Stimulated activated CD8-positive, alpha-beta memory T cell treated with anti-CD3 and anti-CD28 coated beads, Interleukin-15, amount 100 ng/mL, for 24 hours (primary cell): ENCODE results near the gene AGT.
"Not testable (repeated sequence)": the region's sequence is repeated elsewhere in the genome, so short reads cannot be mapped to it uniquely, and the experiment has no call there.

Experiments used
- DNase-seq: peaks from one replicate; pipeline ENCODE4 v3.0.0-alpha.2; 2020; ENCODE audit warnings: low read depth

The AGT gene

GRCh38 chr1:230743899-230744298 is 30.0 kb upstream of the AGT start:
- no peak for DNase-seq

GRCh38 chr1:230739564-230740290 is 25.8 kb upstream of the AGT start:
- no peak for DNase-seq

- DNase-seq, result no peak
Observed at GRCh38 chr1:230737622-230738262, 23.8 kb upstream of the AGT start.

DNA sequence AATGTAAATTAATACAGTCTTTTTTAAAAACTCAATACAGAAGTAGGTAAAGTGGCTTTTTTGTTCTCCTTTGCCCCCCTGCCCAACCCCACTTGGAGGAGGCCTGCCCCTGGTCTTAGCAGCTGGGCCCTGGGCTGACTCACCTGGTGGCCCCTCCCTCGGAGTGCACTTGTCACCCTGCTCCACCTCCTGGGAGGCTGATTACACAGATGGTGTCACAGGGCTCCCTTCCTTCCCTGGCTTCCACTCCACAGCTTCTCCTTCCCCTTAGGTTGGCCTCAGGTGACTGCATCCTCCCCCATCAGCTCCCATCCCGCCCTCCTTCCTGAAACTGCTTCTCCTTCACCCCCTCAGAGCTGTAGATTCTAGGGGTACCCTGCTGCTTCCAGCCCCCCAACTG is 21.5 kb upstream of the AGT start:
- no peak for DNase-seq

DNA sequence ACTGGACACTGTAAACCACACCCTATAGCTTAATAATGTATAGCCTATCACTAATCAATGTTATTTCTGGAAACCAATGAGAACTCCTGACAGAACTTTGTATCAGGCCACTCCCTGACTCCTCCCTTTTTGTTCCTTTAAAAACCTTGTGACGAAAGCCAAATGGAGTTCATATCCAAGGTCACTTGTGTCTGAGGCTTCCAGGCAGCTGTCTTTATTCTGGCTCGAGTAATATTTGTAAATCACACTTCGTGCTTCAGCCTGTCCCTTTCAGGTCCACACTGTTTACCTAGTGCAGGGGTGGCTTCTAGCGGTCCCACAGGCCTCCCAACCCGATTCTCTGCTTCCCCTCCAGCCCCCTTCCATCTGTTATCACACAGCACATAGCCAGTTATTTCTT is 17.1 kb upstream of the AGT start:
- DNase-seq, result no peak

- no peak for DNase-seq
Observed at GRCh38 chr1:230728710-230729392, 14.9 kb upstream of the AGT start.

- DNase-seq, result no peak
Observed at GRCh38 chr1:230725256-230726012, 11.5 kb upstream of the AGT start.

- DNase-seq, result not testable (repeated sequence)
Observed at GRCh38 chr1:230721849-230722522, 8.1 kb upstream of the AGT start.

DNA sequence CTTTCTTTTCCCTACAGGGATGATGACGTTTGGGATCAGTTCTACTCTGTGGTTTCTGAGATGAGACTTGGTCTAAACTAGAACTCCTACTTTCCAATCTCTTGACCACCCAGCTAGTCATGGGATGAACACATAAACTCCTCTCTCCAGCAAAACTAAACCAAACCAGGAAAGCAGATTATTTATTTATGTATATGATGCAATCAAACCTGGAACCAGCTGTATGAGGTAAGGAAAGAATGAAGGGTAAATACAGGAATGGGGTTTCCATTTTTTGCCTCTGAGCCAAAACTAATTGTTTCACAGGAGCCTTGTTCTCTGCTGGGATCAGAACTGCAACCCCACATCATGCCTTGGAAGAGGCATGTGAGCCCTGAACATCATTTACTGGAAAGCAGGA is 3.3 kb upstream of the AGT start:
- no peak for DNase-seq

- not testable (repeated sequence) for DNase-seq
Observed at GRCh38 chr1:230716453-230716852, 2.5 kb upstream of the AGT start.

GRCh38 chr1:230715510-230715909 is 1.6 kb upstream of the AGT start:
- no peak for DNase-seq

DNA sequence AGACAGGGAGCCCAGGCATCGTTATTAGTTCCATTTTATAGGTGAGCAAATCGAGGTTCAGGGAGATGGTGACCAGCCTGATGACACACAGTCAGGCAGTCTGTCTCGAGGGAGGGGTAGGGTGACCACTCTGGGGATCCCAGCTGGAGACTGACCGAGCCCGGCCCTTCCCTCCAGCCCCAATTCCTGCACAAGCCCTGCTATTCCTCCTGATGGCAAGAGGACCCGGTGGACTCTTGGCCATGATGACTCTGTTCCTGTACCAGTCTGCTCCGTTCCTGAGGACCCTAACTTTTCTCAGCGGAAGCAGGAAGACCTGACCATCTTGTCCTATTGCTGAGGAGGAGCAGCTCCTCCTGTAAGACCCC is 391 bp downstream of the AGT start:
- DNase-seq, result no peak

DNA sequence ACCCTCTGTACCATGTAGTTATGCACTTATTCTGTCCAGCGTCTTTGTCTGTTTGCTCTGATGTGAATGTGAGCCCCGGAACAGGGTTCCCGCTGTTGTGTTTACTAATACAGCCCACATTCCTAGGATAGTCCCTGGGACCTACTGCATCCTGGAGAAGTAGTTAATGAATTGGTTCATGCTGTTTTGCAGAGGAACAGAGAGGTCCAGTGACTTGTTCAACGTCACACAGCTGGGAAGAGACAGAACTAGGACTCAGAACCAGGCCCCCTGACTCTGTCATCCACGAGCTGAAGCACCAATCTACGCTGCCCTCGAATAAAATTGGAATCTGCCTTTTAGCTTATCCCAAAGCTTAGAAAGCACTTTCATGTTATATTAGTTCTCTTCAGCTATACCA is 784 bp downstream of the AGT start:
- DNase-seq, result no peak

GRCh38 chr1:230712470-230712942 is 1.4 kb downstream of the AGT start:
- DNase-seq, result no peak

GRCh38 chr1:230711245-230711644 is 2.7 kb downstream of the AGT start:
- no peak for DNase-seq

- DNase-seq, result no peak
Observed at GRCh38 chr1:230710543-230710904, 3.4 kb downstream of the AGT start.

DNA sequence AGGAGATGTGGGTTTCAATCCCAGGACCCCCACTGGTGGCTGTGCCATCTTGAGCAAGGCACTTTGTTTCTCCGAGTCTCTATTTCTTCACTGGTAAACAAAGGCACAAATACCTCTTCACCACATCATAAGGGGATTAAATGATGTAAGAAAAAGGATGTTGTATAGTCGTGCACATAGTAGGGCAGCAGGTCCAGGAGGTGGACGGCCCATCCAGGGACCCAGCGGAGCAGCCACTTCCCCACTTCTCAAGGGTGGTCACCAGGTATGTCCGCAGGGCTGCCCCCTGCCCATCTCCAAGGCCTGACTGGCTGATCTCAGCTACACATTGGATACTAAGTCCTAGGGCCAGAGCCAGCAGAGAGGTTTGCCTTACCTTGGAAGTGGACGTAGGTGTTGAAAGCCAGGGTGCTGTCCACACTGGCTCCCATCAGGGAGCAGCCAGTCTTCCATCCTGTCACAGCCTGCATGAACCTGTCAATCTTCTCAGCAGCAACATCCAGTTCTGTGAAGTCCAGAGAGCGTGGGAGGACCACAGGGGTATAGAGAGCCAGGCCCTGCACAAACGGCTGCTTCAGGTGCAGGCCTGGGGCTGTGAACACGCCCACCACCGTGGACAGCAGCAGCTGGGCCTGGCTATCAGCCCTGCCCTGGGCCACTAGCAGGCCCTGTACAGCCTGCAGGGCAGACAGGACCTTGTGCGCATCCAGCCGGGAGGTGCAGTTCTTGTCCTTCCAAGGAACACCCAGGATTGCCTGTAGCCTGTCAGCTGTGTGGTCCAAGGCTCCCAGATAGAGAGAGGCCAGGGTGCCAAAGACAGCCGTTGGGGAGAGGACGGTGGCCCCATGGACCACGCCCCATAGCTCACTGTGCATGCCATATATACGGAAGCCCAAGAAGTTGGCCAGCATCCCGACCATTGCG is 4.0 kb downstream of the AGT start:
- no peak for DNase-seq

DNA sequence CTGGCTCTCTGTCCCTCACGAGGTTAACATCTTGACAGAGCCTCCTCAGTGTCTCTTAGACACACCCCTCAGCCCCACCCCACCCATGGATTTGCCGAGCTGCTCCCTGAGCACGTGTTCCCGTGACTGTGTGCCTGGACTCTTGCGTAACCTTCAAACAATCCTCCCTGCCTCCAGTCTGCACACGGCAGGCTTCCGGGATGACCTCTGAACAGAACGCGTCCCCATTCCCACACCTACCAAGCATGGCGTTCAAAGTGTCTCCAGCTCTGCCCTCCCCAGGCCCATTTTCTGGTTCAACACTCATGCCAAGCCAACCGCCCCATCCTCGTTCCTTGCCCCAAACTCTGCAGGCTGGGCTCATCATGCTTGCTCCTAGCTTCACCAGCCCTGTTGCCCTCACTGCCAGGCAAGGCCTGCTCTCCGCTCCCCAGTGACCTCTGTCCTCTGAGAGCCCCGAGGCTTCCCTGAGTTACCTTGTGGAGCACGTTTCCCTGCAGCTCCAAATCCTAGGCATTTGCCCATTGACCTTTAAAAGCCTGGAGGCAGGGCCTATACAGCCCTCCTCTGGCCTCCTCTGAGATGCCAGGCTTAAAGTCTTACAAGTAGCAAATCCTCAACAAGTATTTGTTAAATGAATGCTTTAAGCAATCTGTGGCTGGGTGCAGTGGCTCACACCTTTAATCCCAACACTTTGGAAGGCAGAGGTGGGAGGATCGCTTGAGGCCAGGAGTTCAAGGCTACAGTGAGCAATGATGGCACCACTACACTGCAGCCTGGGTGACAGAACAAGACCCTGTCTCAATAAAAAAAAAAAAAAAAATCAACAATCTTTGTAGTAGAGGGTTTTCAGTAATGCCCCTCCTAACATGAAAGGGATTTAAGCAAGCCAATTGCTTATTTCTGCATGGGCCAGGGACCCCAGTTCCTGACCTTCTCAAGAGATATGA is 5.0 kb downstream of the AGT start:
- DNase-seq, result no peak

DNA sequence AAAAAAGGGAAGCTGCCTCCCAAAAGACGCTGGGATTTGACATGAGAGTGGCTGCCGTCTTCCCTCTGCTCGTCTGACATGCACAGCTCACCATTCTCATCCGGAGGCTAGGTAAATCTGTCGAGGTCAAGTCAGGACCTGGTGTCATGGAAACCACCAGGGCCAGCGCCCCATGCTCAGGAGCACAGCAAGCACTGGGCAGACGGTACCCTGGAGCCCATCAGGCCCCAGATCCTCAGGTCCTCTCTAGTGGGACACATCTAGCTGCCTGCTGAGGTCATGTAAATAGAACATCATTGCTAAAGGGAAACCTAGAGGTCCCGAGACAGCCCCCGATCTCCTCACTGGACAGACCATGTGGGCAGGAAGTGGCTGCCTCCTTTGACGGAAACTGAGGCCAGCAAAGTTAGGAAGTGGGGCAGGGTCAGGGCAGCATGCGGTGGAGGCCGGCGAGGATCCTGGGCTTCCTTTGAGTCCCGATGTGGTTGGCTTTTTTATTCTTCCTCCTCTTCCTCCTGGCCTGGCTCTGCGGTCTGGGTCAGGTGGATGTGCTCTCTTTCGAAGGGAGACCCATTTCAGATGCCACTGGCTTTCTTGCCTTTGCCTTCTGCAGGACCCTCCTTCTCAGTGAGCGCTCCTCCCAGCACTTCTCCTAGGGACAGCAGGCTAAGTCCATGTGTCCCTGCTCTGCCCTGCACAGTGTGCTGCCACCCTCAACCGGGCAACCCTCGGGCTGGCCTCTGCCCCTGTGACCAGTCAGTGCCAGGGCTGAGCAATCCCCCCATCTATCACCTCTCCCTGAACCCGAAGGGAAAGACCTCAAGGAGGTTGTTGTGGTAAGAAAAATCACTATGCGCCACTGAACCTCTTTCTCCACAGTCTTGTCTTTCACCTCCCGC is 5.9 kb downstream of the AGT start:
- no peak for DNase-seq
